GM21786 (cell line): ENCODE data around the gene PPL.

Experiments
- ATAC-seq: cut with Tn5 transposase; IDR thresholded peaks from one replicate; pipeline ENCODE4 v1.9.1; 2021; ENCODE audit not compliant: unreplicated experiment

The PPL gene

DNA sequence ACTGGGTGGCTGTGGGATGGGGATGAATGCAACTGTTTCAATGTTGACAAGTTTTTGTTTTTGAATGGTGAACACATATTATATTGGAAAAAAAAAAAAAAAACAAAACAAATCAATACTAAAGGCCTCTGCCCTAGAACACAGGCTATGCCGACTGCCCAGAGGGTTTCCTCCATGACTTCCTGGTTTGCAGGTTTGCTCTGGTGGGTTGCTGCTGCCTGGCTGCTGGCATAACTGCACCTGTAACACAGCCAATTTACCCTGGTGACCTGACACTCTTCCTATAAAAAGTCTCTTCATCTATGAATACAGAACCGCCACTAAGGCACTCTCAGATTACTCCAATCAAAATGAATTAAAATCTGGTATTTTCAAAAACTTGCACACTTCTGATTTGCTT lies 100.2 kb downstream of the PPL start:
- no peak for ATAC-seq

DNA sequence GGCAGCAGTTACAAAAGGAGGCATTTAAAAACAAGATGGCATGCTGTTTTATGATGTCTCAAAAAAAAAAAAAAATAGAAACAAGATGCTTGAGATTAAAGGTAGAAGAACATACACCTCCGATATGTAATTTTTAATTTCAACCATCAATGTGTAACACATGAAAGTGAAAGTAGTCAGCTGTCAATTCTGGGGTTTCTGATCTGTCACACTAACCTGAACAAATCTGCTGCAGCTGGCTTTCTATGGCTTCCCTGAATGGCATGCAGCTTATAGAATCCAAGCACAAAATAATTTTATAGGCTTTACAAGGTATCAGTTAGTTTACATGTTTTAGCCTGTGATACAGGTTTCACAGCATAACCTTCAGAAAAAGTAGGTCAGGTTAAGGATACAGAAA lies 103.4 kb downstream of the PPL start:
- no peak for ATAC-seq

DNA sequence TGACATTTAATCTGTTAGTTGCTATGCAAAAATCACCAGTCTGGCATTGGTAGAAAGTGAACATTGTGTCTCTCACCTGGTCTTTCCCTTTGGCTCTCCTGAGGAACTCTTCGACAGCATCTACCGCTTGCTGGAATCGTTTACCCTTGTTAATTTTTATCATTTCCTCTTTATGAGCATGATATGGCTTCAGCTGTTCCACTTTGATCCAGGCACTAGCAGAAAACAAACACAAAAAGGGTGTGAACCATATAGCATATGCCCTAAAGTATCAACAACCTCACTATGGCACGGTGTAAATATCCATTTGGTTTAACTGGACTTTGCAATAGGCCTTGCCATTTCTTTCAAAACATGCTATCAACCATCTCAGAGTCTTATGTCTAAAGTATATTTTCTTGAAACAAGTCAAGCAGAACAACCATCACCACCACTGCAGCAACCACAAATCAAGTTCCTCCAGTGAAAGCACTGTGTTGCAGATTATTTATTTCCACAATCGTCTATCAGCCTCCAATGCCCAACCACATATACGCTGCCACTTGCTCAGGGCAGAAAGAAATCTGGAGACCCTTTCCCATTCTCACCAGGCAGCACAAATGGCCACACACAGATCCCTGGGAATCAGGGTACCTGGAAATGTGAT lies 104.1 kb downstream of the PPL start:
- no peak for ATAC-seq
